Neural progenitor cell (in vitro differentiated cells): Measurements from ENCODE around the gene PGBD5.

ENCODE experiments used
- CTCF ChIP-seq: fragments of 200-600 bp; sonication (generic); IDR thresholded peaks from 2 replicates; pipeline ENCODE4 v1.5.1; 2017; ENCODE audit warnings: antibody characterized with exemption, mild to moderate bottlenecking
- EZH2 ChIP-seq: fragments of 200-600 bp; sonication (generic); IDR thresholded peaks from 2 replicates; pipeline ENCODE4 v1.6.1; 2017; ENCODE audit warnings: antibody characterized with exemption, mild to moderate bottlenecking, moderate library complexity
- EZH2phosphoT487 ChIP-seq: fragments of 200-600 bp; sonication (generic); IDR thresholded peaks from 2 replicates; pipeline ENCODE4 v1.6.1; 2017; ENCODE audit warnings: antibody characterized with exemption

- TF ChIP-seq EZH2 (no peak), EZH2phosphoT487 (no peak), CTCF (no peak)
These were observed 9.0 kb upstream of the PGBD5 start for GRCh38 chr1:230435108-230435507.
